Measurements from ENCODE around the gene PPY.
"Not testable (repeated sequence)": the region's sequence is repeated elsewhere in the genome, so short reads cannot be mapped to it uniquely, and the experiment has no call there.

The PPY gene

GRCh38 chr17:43905400-43905984, 36.8 kb downstream of the PPY start:
- DNase-seq (ENCODE audit: low read depth), result no peak

DNA sequence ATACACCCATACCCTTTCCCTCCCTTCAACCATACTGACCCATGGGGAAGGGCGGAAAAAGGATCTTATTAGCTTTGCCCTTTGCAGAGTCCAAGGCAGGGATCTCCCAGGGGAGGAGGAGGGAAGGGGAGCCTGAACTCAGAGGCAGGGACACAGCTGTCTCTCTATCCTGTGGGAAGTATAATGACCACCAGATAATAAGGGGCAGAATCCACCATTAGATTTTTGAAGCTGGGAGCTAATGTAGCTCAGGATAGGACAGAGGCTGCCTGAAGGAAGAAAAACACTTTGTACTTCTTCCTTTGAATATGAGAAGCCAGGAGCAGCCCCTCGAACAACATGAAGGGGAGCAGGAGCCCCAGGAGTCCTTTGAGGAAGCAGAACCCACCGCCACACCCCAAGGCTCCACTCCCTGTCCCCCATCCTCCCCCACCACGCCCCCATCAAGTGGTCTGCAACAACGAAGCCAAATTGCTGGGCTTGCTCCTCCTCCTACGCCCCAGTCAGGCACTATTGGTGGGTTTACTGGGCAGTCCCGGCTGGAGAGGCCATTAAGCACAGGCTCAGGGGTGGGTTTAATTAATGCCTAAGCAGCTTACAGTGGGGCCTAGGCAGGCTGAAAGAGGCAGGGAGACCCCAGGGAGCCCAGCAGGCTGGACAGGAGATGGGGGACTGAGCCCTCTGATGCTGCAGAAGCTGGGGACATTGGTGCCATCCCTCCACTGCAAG, 40.3 kb downstream of the PPY start:
- no peak for DNase-seq (ENCODE audit: low read depth)

GRCh38 chr17:43900858-43901754, 41.2 kb downstream of the PPY start:
- DNase-seq (ENCODE audit: low read depth), result no peak

DNA sequence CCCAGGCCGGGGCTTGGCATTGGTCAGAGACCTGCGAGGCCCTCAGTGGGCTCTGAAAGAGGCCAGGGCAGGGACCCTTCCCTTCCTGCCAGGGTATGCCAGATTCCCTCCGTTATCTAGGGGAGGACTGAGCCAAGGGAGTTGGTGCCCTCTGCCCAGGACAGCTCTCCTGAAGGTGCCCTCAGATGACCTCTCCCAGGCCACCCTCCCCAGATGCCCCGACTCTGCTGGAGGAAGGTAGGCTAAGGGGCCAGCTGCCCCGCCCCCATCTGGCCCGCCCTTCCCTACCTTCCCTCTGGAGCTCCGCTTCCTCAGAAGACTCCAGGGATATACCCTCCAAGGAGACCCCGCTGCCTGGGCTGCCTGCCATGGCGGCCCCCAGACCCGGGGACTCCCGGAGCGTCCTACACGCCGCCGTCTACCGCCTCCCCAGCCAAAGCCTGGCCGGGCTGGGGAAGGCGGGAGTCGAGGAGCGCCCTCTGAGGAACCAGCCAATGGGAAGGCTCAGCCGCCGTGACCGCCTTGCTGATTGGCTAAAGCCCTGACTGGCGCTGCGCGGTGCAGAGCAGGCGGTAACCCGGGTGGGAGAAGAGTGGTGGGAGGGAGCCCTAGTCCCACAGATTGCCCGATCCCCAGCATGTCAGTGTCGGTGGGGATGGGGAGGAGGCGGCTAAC, 42.0 kb downstream of the PPY start:
- peak; percentile 93 for DNase-seq (ENCODE audit: low read depth)

- no peak for DNase-seq (ENCODE audit: low read depth)
These were observed 43.8 kb downstream of the PPY start for GRCh38 chr17:43898446-43898845.

DNA sequence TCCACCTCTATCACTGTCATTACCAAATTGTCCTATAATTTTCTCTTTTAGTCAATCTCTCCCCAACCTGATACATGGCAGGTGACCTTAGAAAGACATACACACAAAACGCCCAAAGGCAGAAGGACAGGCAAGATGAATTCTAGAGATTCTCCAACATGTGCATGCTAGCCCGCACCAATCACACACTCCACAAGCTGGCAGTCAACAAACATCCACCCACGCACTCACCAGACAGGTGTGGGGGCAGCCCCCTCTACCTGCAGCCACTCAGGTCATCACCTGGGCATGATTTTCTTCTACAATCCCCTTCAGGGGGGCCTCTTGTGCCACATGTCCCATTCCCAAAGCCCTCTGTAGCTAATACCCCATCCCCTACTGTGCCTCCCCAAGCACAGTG, 44.4 kb downstream of the PPY start:
- DNase-seq (ENCODE audit: low read depth), result no peak

DNA sequence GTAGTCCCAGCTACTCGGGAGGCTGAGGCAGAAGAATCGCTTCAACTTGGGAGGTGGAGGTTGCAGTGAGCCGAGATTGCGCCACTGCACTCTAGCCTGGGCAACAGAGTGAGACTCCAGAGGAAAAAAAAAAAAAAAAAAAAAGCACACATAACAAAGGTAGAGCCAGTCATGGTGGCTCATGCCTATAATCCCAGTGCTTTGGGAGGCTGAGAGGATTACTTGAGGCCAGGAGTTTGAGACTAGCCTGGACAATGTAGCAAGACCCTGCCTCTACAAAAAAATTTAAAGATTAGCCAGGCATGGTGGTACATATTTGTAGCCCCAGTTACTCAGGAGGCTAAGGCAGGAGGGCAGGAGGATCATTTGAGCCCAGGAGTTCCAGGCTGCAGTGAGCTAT, 47.8 kb downstream of the PPY start:
- DNase-seq (ENCODE audit: low read depth), result not testable (repeated sequence)

- no peak for DNase-seq (ENCODE audit: low read depth)
These were observed 49.7 kb downstream of the PPY start for GRCh38 chr17:43892647-43892952.

- no peak for DNase-seq (ENCODE audit: low read depth)
These were observed 50.2 kb downstream of the PPY start for GRCh38 chr17:43891851-43892646.
